Spleen (tissue), 11 donors: Measurements from ENCODE around the gene PHACTR4. TPM values are rescaled to one million over a fixed set of nuclear protein-coding genes. Genes with fewer than 3 reads are reported as not detected.
"Not testable (repeated sequence)": the region's sequence is repeated elsewhere in the genome, so short reads cannot be mapped to it uniquely, and the experiment has no call there.

Source experiments
- DNase-seq: peaks from one replicate; pipeline ENCODE4 v3.0.0-alpha.2; 2020
- H3K27ac ChIP-seq, 8 donors: fragments of 200-600 bp; sonication (generic) in 7 of 8; 1 replicate in 4 of 8; 2 replicates in 4 of 8; pipeline versions ENCODE4 v1.5.0 to v1.8.0; 2016 to 2021; ENCODE audit warnings: inconsistent platforms in 4 of 8, mild to moderate bottlenecking in 4 of 8, moderate library complexity in 1 of 8
- H3K27me3 ChIP-seq, 7 donors: fragments of 200-600 bp; sonication (generic) in 6 of 7; replicated peaks in 1 of 7; 1 replicate in 4 of 7; 2 replicates in 3 of 7; pipeline versions ENCODE4 v1.5.0 to v1.8.0; 2016 to 2021; ENCODE audit warnings: inconsistent platforms in 3 of 7, mild to moderate bottlenecking in 1 of 7
- H3K36me3 ChIP-seq, 6 donors: fragments of 200-600 bp; sonication (generic) in 5 of 6; 1 replicate in 4 of 6; 2 replicates in 2 of 6; pipeline versions ENCODE4 v1.5.0 to v1.8.0; 2016 to 2021; ENCODE audit warnings: inconsistent platforms in 2 of 6
- H3K4me1 ChIP-seq, 6 donors: fragments of 200-600 bp; sonication (generic) in 5 of 6; 1 replicate in 3 of 6; 2 replicates in 3 of 6; pipeline versions ENCODE4 v1.5.0 to v1.8.0; 2016 to 2021; ENCODE audit warnings: inconsistent platforms in 3 of 6
- H3K4me3 ChIP-seq, 8 donors: fragments of 200-600 bp; sonication (generic) in 7 of 8; 1 replicate in 4 of 8; 2 replicates in 4 of 8; pipeline versions ENCODE4 v1.5.0 to v1.8.0; 2016 to 2021; ENCODE audit warnings: inconsistent platforms in 4 of 8, mild to moderate bottlenecking in 4 of 8, moderate library complexity in 2 of 8
- H3K9me3 ChIP-seq, 8 donors: fragments of 200-600 bp; sonication (generic) in 7 of 8; 1 replicate in 4 of 8; 2 replicates in 4 of 8; pipeline versions ENCODE4 v1.5.0 to v1.8.0; 2016 to 2021; ENCODE audit warnings: inconsistent platforms in 4 of 8
- POLR2A ChIP-seq, 3 donors: fragments of 450-650 bp; IDR thresholded peaks; one replicate each; pipeline ENCODE4 v1.5.1; 2017; ENCODE audit warnings: antibody characterized with exemption in 3 of 3, mild to moderate bottlenecking in 1 of 3
- POLR2AphosphoS5 ChIP-seq, 3 donors: sonication (generic); formaldehyde crosslinking; IDR thresholded peaks; one replicate each; pipeline ENCODE4 v1.5.1; 2017; ENCODE audit warnings: antibody characterized with exemption in 3 of 3
- WGBS, 5 donors: extraction: QIAGEN DNeasy Blood & Tissue Kit in 3 of 5; methylation state at CpG; one replicate each; pipeline versions ENCODE4 v1.1.5 to v1.1.7; 2013 to 2018; 5-methylcytosine and 5-hydroxymethylcytosine counted together
- intact Hi-C: fragments of 100-400 bp; cut with DNase I; formaldehyde crosslinking; loops from one replicate; pipeline ENCODE4 v1.15.0; 2023; ENCODE audit warnings: low total_unique reads
- polyA plus RNA-seq, 3 donors: library from polyadenylated mRNA; stranded (reverse); fragments of 200-250 nt; gene quantifications; one replicate each; pipeline ENCODE4 v1.2.1, GENCODE V29; 2013
- total RNA-seq, 7 donors: library from RNA; depleted of rRNA in 3 of 7; stranded (reverse); fragments of >200 nt in 3 of 7; fragmentation: NEBNext Ultra II Directional in 4 of 7; extraction: Animal tissue kit (Norgen Biotek cat#: 25700) in 4 of 7; gene quantifications; one replicate each; pipeline versions ENCODE4 v1.1.0 to v1.2.1, GENCODE V29; 2016 to 2021
- TF ChIP-seq, protein P1 (sequence below), 11 experiments: fragments of 200-600 bp in 7 of 11; fragments of 450-650 bp in 4 of 11; sonication (generic) in 4 of 11; IDR thresholded peaks in 8 of 11; conservative IDR thresholded peaks in 3 of 11; 1 replicate in 7 of 11; 2 replicates in 4 of 11; pipeline versions ENCODE4 v1.4.0 to v1.8.0; 2016 to 2021; ENCODE audit warnings: antibody characterized with exemption in 11 of 11, inconsistent platforms in 4 of 11, mild to moderate bottlenecking in 1 of 11
- donor health status: healthy with polysubstance abuse.
- donor health status: DM: no; HTN: no; CAD: no; lungs with moderate emphysema.
- donor health status: DM: no; HTN: no; CAD: no.
- donor health status: Bipolar disorder and iron deficiency.
- donor health status: healthy.
- donor health status: DM: no; HTN: no; CAD: no.
- donor health status: DM: yes; HTN: yes; CAD: no.

The PHACTR4 gene
- total and polyA plus RNA-seq, 10 donors, result 8.2 to 55.9 (median 31.3) TPM

GRCh38 chr1:28518745-28519341, 149.3 kb downstream of the PHACTR4 start:
- H3K27ac ChIP-seq, result peak overlapping the region in 6 of 8 donors; percentile 75 to 90 (median 86)
- H3K9me3 ChIP-seq, result no peaks in the 10 kb centered on the region
- peaks cover 9 to 55% (median 24%) of the 10 kb centered on the region in 6 donors for H3K4me1 ChIP-seq
- peaks cover 0 to 25% (median 13%) of the 10 kb centered on the region in 6 donors for H3K36me3 ChIP-seq
- no peaks in the 10 kb centered on the region for H3K27me3 ChIP-seq
- no peak for DNase-seq
- intact Hi-C loops, result loop anchor here (10.0 kb wide), 1 partner anchor 356 kb away; no protein-coding TSS in a partner anchor
- 5 to 9% (median 5%) methylated on average over 8 to 21 of the region's 21 CpGs for WGBS, 5 donors
- peak overlapping the region; percentile 71 to 91 (median 77) for H3K4me3 ChIP-seq
- TF ChIP-seq POLR2AphosphoS5 (IDR thresholded peaks at IDR 0.05) (peak in 2 of 3 donors; percentile 10 to 25), POLR2A (IDR thresholded peaks at IDR 0.05) (no peak)
- TF ChIP-seq, protein P1, sequence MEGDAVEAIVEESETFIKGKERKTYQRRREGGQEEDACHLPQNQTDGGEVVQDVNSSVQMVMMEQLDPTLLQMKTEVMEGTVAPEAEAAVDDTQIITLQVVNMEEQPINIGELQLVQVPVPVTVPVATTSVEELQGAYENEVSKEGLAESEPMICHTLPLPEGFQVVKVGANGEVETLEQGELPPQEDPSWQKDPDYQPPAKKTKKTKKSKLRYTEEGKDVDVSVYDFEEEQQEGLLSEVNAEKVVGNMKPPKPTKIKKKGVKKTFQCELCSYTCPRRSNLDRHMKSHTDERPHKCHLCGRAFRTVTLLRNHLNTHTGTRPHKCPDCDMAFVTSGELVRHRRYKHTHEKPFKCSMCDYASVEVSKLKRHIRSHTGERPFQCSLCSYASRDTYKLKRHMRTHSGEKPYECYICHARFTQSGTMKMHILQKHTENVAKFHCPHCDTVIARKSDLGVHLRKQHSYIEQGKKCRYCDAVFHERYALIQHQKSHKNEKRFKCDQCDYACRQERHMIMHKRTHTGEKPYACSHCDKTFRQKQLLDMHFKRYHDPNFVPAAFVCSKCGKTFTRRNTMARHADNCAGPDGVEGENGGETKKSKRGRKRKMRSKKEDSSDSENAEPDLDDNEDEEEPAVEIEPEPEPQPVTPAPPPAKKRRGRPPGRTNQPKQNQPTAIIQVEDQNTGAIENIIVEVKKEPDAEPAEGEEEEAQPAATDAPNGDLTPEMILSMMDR (IDR thresholded peaks at IDR 0.05 in 8 of 11, conservative IDR thresholded peaks at IDR 0.05 in 3 of 11), result no peak

DNA sequence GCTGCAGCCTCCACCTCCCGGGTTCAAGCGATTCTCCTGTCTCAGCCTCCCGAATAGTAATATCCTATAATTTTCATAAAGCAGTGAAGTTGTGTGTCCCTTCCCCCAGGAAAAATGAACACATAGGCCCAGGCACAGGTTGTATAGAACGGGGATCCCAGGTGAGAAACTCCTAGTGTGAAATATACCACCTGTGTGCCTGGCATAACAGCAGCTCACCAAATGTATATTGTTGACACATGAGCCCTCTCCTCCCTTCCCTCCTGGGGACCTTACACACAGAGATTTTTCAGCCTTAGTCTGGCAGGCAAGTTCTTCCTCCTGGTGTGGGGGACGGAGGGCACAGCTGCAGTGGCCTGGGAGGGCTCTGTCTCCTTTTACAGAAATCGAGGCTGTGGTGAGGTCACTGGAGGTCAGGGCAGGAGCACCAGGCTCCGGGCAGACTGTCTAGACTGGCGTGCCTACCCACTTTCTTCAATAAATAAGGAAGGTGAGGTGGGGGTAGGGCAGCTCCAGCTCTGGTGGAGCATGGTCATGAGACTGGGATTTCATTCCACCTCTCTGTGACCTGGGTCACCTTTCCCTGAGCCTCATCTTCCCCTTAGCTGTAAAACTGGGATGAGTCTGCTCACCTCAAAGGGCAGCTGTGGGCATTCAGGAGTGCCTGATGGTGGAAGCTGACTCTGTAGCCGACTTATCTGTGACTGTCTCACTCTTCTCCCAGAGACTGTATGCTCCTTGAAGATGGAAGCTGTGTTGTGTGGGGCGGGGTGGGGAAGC, 150.6 kb downstream of the PHACTR4 start:
- H3K27me3 ChIP-seq, result no peaks in the 10 kb centered on the region
- no peak for DNase-seq
- intact Hi-C loops, result loop anchor here (10.0 kb wide), 1 partner anchor 355 kb away; no protein-coding TSS in a partner anchor
- WGBS, 5 donors, result 82 to 91% (median 87%) methylated on average over 8 to 10 of the region's 10 CpGs
- H3K9me3 ChIP-seq, result no peaks in the 10 kb centered on the region
- no peak overlapping the region for H3K27ac ChIP-seq
- H3K36me3 ChIP-seq, result peaks cover 0 to 19% (median 3%) of the 10 kb centered on the region in 6 donors
- H3K4me3 ChIP-seq, result no peak overlapping the region
- peaks cover 9 to 45% (median 21%) of the 10 kb centered on the region in 6 donors for H3K4me1 ChIP-seq
- TF ChIP-seq, protein P1 (IDR thresholded peaks at IDR 0.05 in 8 of 11, conservative IDR thresholded peaks at IDR 0.05 in 3 of 11), result no peak
- TF ChIP-seq POLR2AphosphoS5 (IDR thresholded peaks at IDR 0.05) (no peak), POLR2A (IDR thresholded peaks at IDR 0.05) (no peak)

- peaks cover 9 to 38% (median 21%) of the 10 kb centered on the region in 6 donors for H3K4me1 ChIP-seq
- H3K27ac ChIP-seq, H3K9me3 ChIP-seq, H3K27me3 ChIP-seq, DNase-seq, intact Hi-C loops, H3K4me3 ChIP-seq: not testable (repeated sequence)
- H3K36me3 ChIP-seq, result peaks cover 0 to 15% (median 0%) of the 10 kb centered on the region in 6 donors
- 93 to 95% (median 94%) methylated on average over 11 to 12 of the region's 12 CpGs for WGBS, 5 donors
These were observed 151.3 kb downstream of the PHACTR4 start for GRCh38 chr1:28520796-28521195.

GRCh38 chr1:28521502-28522164, 152.1 kb downstream of the PHACTR4 start:
- Histone ChIP-seq H3K4me1 (peaks cover 9 to 37% (median 21%) of the 10 kb centered on the region in 6 donors), H3K27me3 (no peaks in the 10 kb centered on the region), H3K27ac (no peak overlapping the region), H3K4me3 (no peak overlapping the region), H3K9me3 (no peaks in the 10 kb centered on the region), H3K36me3 (peaks cover 0 to 15% (median 0%) of the 10 kb centered on the region in 6 donors)
- TF ChIP-seq, protein P1 (IDR thresholded peaks at IDR 0.05 in 8 of 11, conservative IDR thresholded peaks at IDR 0.05 in 3 of 11), result no peak
- TF ChIP-seq POLR2A (IDR thresholded peaks at IDR 0.05), result no peak
- TF ChIP-seq POLR2AphosphoS5 (IDR thresholded peaks at IDR 0.05), result no peak
- DNase-seq, result no peak
- intact Hi-C loops, result no loop called here
- WGBS, 5 donors, result 84 to 92% (median 90%) methylated on average over 4 to 6 of the region's 6 CpGs

GRCh38 chr1:28522537-28522936, 153.0 kb downstream of the PHACTR4 start:
- DNase-seq, H3K27ac ChIP-seq, H3K9me3 ChIP-seq, H3K27me3 ChIP-seq, intact Hi-C loops, H3K4me3 ChIP-seq: not testable (repeated sequence)
- peaks cover 9 to 28% (median 16%) of the 10 kb centered on the region in 6 donors for H3K4me1 ChIP-seq
- 94 to 96% (median 95%) methylated on average over 9 of the region's 9 CpGs for WGBS, 5 donors
- H3K36me3 ChIP-seq, result peaks cover 0 to 15% (median 0%) of the 10 kb centered on the region in 6 donors

- H3K4me3 ChIP-seq, H3K9me3 ChIP-seq, H3K27ac ChIP-seq, H3K4me1 ChIP-seq, intact Hi-C loops, DNase-seq, H3K27me3 ChIP-seq: not testable (repeated sequence)
- 85 to 90% (median 86%) methylated on average over 10 of the region's 10 CpGs for WGBS, 5 donors
- peaks cover 0 to 19% (median under 1%) of the 10 kb centered on the region in 6 donors for H3K36me3 ChIP-seq
These were observed 155.6 kb downstream of the PHACTR4 start for GRCh38 chr1:28525002-28525642.
